Tibial nerve (tissue), 4 donors: ENCODE measurements around the gene SIGLEC12. TPM values are rescaled to one million over a fixed set of nuclear protein-coding genes. Genes with fewer than 3 reads are reported as not detected.
A peak's percentile ranks its signal among the peaks of the same experiment; 100 is the strongest.

Source experiments
- DNase-seq, 2 donors: peaks; one replicate each; pipeline ENCODE4 v3.0.0-alpha.2; 2019; ENCODE audit warnings: low spot score in 2 of 2
- H3K27ac ChIP-seq, 4 donors: fragments of 200-600 bp; sonication (generic) in 3 of 4; one replicate each; pipeline ENCODE4 v1.5.1; 2017 to 2019; ENCODE audit warnings: mild to moderate bottlenecking in 1 of 4
- H3K27me3 ChIP-seq, 2 donors: fragments of 200-600 bp; sonication (generic) in 1 of 2; one replicate each; pipeline versions ENCODE4 v1.5.1 to v1.6.0; 2017 to 2019
- H3K36me3 ChIP-seq, 3 donors: fragments of 200-600 bp; sonication (generic); one replicate each; pipeline ENCODE4 v1.5.1; 2018 to 2019
- H3K4me1 ChIP-seq, 4 donors: fragments of 200-600 bp; sonication (generic) in 3 of 4; one replicate each; pipeline ENCODE4 v1.5.1; 2017 to 2019
- H3K4me3 ChIP-seq, 4 donors: fragments of 200-600 bp; sonication (generic) in 3 of 4; one replicate each; pipeline ENCODE4 v1.5.1; 2017 to 2019; ENCODE audit warnings: mild to moderate bottlenecking in 1 of 4, moderate library complexity in 1 of 4
- H3K9me3 ChIP-seq, 4 donors: fragments of 200-600 bp; sonication (generic) in 3 of 4; one replicate each; pipeline ENCODE4 v1.5.1; 2017 to 2019
- EP300 ChIP-seq, 2 donors: sonication (generic); formaldehyde crosslinking; IDR thresholded peaks; one replicate each; pipeline ENCODE4 v1.6.1; 2017; ENCODE audit warnings: antibody characterized with exemption in 2 of 2, mild to moderate bottlenecking in 1 of 2
- POLR2A ChIP-seq, 2 donors: fragments of 450-650 bp; IDR thresholded peaks; one replicate each; pipeline ENCODE4 v1.6.1; 2017; ENCODE audit warnings: antibody characterized with exemption in 2 of 2, mild to moderate bottlenecking in 2 of 2, moderate library complexity in 2 of 2
- WGBS, 2 donors: methylation state at CpG; one replicate each; pipeline ENCODE4 v1.1.5; 2018; 5-methylcytosine and 5-hydroxymethylcytosine counted together
- total RNA-seq, 4 donors: library from RNA; depleted of rRNA; stranded (reverse); fragments of >200 nt; gene quantifications; one replicate each; pipeline ENCODE4 v1.1.0, GENCODE V29; 2016
- TF ChIP-seq, protein P1 (sequence below), 5 experiments: fragments of 200-600 bp in 3 of 5; fragments of 450-650 bp in 2 of 5; sonication (generic) in 3 of 5; IDR thresholded peaks; one replicate each; pipeline ENCODE4 v1.5.1; 2016 to 2019; ENCODE audit warnings: antibody characterized with exemption in 5 of 5, mild to moderate bottlenecking in 3 of 5, moderate library complexity in 2 of 5

Gene SIGLEC12
- total RNA-seq, 4 donors from 2014 or later = 0.66 TPM; not detected in 3

DNA sequence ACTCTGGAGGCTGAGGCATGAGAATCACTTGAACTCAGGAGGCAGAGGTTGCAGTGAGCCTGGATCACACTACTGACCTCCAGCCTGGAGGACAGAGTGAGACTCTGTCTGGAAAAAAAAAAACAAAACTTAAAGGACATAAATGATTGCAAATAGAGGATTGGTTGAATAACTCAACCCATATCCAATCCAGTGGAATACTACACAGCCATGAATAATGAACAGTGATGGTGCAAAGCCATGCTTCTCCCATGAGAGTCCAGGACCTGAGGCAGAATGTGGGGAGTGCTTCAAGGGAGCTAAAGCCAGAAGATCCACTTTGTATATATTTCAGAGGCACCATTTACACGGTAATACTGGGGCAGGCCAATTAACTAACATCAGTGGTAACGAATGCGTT, 25.4 kb downstream of the SIGLEC12 start:
- peaks cover 0 to 14% of the 10 kb centered on the region in 2 donors for H3K27me3 ChIP-seq
- TF ChIP-seq, protein P1, sequence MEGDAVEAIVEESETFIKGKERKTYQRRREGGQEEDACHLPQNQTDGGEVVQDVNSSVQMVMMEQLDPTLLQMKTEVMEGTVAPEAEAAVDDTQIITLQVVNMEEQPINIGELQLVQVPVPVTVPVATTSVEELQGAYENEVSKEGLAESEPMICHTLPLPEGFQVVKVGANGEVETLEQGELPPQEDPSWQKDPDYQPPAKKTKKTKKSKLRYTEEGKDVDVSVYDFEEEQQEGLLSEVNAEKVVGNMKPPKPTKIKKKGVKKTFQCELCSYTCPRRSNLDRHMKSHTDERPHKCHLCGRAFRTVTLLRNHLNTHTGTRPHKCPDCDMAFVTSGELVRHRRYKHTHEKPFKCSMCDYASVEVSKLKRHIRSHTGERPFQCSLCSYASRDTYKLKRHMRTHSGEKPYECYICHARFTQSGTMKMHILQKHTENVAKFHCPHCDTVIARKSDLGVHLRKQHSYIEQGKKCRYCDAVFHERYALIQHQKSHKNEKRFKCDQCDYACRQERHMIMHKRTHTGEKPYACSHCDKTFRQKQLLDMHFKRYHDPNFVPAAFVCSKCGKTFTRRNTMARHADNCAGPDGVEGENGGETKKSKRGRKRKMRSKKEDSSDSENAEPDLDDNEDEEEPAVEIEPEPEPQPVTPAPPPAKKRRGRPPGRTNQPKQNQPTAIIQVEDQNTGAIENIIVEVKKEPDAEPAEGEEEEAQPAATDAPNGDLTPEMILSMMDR (IDR thresholded peaks at IDR 0.05) = no peak
- 92 to 93% methylated on average over 3 of the region's 3 CpGs for WGBS, 2 donors
- no peak overlapping the region for H3K4me3 ChIP-seq
- H3K4me1 ChIP-seq = no peaks in the 10 kb centered on the region
- no peaks in the 10 kb centered on the region for H3K36me3 ChIP-seq
- no peak overlapping the region for H3K27ac ChIP-seq
- DNase-seq = no peak
- no peaks in the 10 kb centered on the region for H3K9me3 ChIP-seq

DNA sequence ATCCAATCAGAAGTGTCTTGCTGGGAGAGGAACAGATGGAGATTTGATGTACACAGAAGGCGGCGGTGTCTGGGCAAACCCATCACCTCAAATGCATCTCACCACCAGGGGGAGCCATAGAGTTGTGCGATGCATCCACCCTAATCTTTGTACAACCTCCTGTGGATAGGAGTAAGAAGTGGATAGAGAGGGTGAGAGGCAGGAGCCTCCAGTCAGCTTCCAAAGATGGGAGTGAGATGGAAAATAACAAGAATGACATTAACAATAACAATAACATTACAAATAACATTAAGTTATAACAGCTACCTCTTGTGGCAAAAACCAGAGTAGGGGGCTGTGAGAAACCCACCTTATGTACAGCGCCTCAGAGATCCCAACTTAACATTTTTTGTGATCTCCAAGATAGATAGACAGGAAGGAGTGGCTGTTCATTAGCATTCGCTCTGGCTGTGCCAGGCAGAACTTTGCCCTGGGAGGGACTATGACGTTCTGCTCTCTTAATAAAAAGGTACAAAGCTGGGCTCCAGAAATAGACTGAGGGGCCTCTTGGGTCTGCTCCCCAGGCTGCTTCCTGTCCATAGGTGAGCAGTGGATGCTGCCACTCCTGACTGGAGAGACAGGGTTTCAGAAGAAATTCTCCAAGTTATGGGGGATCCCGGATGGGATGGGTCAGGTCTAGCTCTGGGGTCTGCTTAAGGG, 28.4 kb downstream of the SIGLEC12 start:
- DNase-seq = peak; percentile 71 to 93
- Histone ChIP-seq H3K27me3 (peaks cover 0 to 18% of the 10 kb centered on the region in 2 donors), H3K36me3 (no peaks in the 10 kb centered on the region), H3K9me3 (no peaks in the 10 kb centered on the region), H3K27ac (no peak overlapping the region), H3K4me1 (no peaks in the 10 kb centered on the region), H3K4me3 (no peak overlapping the region)
- 28 to 31% methylated on average over 7 of the region's 7 CpGs for WGBS, 2 donors
- TF ChIP-seq POLR2A (IDR thresholded peaks at IDR 0.05) (no peak), EP300 (IDR thresholded peaks at IDR 0.05) (no peak)
- TF ChIP-seq, protein P1 (IDR thresholded peaks at IDR 0.05) = peak; percentile 71 to 81 (median 77)

DNA sequence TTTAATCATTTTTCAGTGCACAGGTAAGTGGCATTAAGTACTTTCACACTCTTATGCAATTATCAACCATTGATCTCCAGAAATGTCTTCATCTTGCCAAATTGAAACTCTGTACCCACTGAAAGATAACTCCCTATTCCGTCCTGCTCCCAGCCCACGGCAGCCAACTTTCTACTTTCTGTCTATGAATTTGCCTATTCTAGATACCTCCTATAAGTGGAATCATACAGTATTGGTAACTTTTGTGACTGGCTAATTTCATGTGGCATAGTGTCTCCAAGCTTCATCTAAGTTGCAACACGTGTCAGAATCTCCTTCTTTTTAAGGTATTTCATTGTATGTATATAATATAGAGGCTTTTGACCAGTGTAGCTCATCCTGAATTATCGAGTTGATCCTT, 29.0 kb downstream of the SIGLEC12 start:
- H3K9me3 ChIP-seq = no peaks in the 10 kb centered on the region
- H3K4me3 ChIP-seq = no peak overlapping the region
- no peak for TF ChIP-seq EP300 (IDR thresholded peaks at IDR 0.05)
- no peak for TF ChIP-seq POLR2A (IDR thresholded peaks at IDR 0.05)
- TF ChIP-seq, protein P1 (IDR thresholded peaks at IDR 0.05) = no peak
- no peak for DNase-seq
- no peaks in the 10 kb centered on the region for H3K4me1 ChIP-seq
- H3K27me3 ChIP-seq = peaks cover 0 to 18% of the 10 kb centered on the region in 2 donors
- WGBS, 2 donors = 17% methylated on average over 4 of the region's 4 CpGs
- no peaks in the 10 kb centered on the region for H3K36me3 ChIP-seq
- no peak overlapping the region for H3K27ac ChIP-seq

DNA sequence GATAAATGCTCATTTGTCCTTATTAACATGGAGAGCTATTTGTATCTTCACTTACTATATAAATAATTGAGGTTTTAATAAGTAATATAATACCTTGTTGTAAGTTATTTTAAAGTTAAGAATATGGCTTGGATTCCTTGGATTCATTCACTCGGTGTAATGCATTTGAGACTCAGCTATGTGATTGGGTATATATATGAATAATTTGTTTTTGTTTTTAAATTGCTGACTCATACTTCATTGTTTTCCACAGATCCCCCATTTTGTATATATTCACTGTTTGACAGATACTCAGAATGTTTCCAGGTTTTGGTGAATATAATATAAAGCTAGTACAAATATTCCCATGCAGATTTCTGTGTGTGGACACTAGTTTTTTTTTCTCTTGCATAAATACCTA, 30.1 kb downstream of the SIGLEC12 start:
- H3K4me1 ChIP-seq = no peaks in the 10 kb centered on the region
- no peak overlapping the region for H3K4me3 ChIP-seq
- no peaks in the 10 kb centered on the region for H3K9me3 ChIP-seq
- DNase-seq = no peak
- WGBS, 2 donors = 44 to 47% methylated on average over 1 of the region's 1 CpG
- peaks cover 0 to 18% of the 10 kb centered on the region in 2 donors for H3K27me3 ChIP-seq
- H3K36me3 ChIP-seq = no peaks in the 10 kb centered on the region
- no peak overlapping the region for H3K27ac ChIP-seq
- TF ChIP-seq EP300 (IDR thresholded peaks at IDR 0.05) = no peak
- TF ChIP-seq, protein P1 (IDR thresholded peaks at IDR 0.05) = no peak
- TF ChIP-seq POLR2A (IDR thresholded peaks at IDR 0.05) = no peak

DNA sequence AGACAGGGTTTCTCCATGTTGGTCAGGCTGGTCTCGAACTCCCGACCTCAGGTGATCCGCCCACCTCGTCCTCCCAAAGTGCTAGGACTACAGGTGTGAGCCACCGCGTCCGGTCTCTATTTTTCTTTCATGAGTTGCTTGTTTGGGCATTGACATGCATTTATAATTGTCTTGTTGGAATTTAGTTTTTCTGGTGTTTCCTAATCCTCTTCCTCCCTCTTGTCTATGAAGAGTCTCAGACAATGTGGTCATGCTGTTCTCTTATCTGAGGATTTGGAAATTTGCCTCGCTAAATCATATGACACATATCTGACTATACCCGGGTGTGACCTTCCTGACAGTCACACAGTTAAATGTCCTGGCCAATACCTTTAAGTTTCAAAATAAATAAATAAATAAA, 30.6 kb downstream of the SIGLEC12 start:
- Histone ChIP-seq H3K9me3 (no peaks in the 10 kb centered on the region), H3K27me3 (peaks cover 0 to 18% of the 10 kb centered on the region in 2 donors), H3K27ac (no peak overlapping the region), H3K4me1 (no peaks in the 10 kb centered on the region), H3K4me3 (no peak overlapping the region), H3K36me3 (no peaks in the 10 kb centered on the region)
- WGBS, 2 donors = 85 to 88% methylated on average over 9 of the region's 9 CpGs
- no peak for DNase-seq
- TF ChIP-seq EP300 (IDR thresholded peaks at IDR 0.05) = no peak
- TF ChIP-seq, protein P1 (IDR thresholded peaks at IDR 0.05) = no peak
- no peak for TF ChIP-seq POLR2A (IDR thresholded peaks at IDR 0.05)
